Measurements from ENCODE around the gene CDH16.
A peak's percentile ranks its signal among the peaks of the same experiment; 100 is the strongest.
"Not testable (repeated sequence)": the region's sequence is repeated elsewhere in the genome, so short reads cannot be mapped to it uniquely, and the experiment has no call there.

The CDH16 gene, protein sequence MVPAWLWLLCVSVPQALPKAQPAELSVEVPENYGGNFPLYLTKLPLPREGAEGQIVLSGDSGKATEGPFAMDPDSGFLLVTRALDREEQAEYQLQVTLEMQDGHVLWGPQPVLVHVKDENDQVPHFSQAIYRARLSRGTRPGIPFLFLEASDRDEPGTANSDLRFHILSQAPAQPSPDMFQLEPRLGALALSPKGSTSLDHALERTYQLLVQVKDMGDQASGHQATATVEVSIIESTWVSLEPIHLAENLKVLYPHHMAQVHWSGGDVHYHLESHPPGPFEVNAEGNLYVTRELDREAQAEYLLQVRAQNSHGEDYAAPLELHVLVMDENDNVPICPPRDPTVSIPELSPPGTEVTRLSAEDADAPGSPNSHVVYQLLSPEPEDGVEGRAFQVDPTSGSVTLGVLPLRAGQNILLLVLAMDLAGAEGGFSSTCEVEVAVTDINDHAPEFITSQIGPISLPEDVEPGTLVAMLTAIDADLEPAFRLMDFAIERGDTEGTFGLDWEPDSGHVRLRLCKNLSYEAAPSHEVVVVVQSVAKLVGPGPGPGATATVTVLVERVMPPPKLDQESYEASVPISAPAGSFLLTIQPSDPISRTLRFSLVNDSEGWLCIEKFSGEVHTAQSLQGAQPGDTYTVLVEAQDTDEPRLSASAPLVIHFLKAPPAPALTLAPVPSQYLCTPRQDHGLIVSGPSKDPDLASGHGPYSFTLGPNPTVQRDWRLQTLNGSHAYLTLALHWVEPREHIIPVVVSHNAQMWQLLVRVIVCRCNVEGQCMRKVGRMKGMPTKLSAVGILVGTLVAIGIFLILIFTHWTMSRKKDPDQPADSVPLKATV

DNA sequence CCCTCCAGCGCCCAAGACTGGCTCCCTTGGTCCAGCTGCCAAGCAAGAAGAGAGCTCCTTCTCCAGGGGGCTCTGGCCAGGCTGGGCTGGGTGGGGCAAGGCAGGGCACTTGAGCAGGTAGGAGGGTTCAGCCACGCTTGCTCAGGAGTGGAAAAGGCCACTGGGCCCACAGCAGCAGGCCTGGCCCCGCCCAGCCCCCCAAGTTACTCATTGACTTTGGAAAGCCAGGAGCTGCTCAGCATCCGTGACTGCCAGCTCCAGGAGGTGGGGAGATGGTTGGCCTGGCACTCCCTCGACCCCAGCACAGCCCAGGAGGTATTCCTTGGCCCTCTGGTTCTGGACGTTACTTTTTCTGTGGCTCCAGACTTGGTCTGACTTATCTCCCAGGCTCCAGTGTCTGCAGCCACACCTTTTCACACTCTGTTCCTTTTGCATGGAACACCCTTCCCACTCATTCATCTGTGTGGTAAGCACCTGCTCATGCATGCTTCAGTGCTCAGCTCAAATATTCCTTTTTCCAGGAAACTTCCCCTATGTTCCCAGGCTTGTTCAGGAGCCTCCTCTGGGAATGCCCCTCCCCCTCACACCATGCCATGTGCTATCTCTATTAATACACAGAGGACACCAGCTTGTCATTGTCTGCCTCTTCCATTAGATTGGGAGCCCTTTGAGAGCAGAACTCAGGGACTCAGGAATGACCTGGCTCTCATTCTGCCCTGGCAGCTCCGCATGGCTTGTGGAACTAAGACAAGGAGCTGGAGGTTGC, at the start of gene CDH16:
Gene CDH16 (minus strand): TSS at position 83 of the 766 bp plus-strand sequence. CDS start 820 bp downstream, outside the sequence.
- no peak for DNase-seq (ENCODE audit: low spot score)
- no peak within 1 kb of the TSS for H3K27ac Mint-ChIP-seq
- no peaks in the 10 kb centered on the region for H3K36me3 Mint-ChIP-seq (ENCODE audit: low read depth)
- no peak within 1 kb of the TSS for H3K4me3 Mint-ChIP-seq
- H3K9me3 Mint-ChIP-seq, result no peaks in the 10 kb centered on the region
- peaks cover 2% of the 10 kb centered on the region for H3K4me1 Mint-ChIP-seq (ENCODE audit: low read depth)
- H3K27me3 Mint-ChIP-seq (ENCODE audit: low read depth), result peaks cover 21% of the 10 kb centered on the region

DNA sequence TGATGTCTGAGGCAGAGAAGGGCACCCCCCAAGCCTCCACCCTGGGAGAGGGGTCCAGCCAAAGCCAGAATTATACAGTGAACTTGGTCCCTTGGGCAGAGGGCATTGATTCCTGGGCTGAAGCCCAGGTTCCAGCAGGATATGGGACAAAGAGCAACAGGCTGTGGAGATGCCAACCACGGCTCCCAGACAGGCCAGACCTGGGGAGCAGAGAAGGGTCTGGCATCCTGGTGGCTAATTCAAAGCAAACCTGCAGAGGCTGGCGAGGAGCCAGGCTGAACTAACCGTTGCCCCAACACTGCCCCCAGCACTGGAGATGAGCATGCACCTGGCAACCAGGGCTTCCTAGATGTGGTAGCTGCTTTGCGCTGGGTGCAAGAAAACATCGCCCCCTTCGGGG, 45.4 kb upstream of the CDH16 start:
- Mint-ChIP-seq H3K27me3 (ENCODE audit: low read depth) (no peaks in the 10 kb centered on the region), H3K4me3 (no peak overlapping the region), H3K9me3 (no peaks in the 10 kb centered on the region), H3K4me1 (ENCODE audit: low read depth) (peaks cover 13% of the 10 kb centered on the region), H3K36me3 (ENCODE audit: low read depth) (no peaks in the 10 kb centered on the region), H3K27ac (no peak overlapping the region)
- DNase-seq (ENCODE audit: low spot score), result no peak

GRCh38 chr16:66961914-66962313, 43.2 kb upstream of the CDH16 start:
- Mint-ChIP-seq H3K4me3 (peak overlapping the region; percentile 82), H3K27ac (peak overlapping the region; percentile 76), H3K36me3 (ENCODE audit: low read depth) (no peaks in the 10 kb centered on the region), H3K4me1 (ENCODE audit: low read depth) (peaks cover 25% of the 10 kb centered on the region), H3K9me3 (no peaks in the 10 kb centered on the region), H3K27me3 (ENCODE audit: low read depth) (no peaks in the 10 kb centered on the region)
- no peak for DNase-seq (ENCODE audit: low spot score)

DNA sequence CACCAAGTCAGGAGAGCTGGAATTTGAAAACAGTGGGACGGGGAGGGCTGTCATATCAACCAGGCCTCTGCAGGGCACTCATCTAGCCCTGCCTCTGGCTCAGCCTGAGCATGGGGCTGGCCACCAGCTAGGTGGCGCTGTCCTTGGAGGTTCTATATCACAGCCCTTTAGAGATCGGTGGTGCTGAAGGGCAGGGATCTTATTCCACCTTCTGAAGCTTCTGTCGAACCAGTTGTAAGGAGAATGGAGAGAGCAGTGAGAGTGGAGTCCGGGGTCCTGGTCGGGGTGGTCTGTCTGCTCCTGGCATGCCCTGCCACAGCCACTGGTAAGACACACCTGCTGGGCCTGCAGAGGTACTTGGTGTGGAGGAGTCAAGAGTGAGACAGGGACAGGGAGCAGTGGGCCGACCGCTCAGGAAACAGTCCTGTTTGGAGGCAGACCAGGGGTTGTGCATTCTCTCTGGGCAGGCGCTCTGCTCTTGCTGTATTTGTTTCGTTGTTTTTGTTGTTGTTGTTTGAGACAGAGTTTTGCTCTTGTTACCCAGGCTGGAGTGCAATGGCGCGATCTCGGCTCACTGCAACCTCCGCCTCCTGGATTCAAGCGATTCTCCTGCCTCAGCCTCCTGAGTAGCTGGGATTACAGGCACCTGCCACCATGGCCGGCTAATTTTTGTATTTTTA, 42.5 kb upstream of the CDH16 start, which contains the start of gene CES3:
Gene CES3 (plus strand): TSS at position 202 of the 680 bp plus-strand sequence. CDS start 42 bp downstream, at position 244.
- Mint-ChIP-seq H3K27me3 (ENCODE audit: low read depth) (no peaks in the 10 kb centered on the region), H3K27ac (peak within 1 kb of the TSS; percentile 76), H3K9me3 (no peaks in the 10 kb centered on the region), H3K4me3 (peak within 1 kb of the TSS; percentile 82), H3K4me1 (ENCODE audit: low read depth) (peaks cover 25% of the 10 kb centered on the region), H3K36me3 (ENCODE audit: low read depth) (no peaks in the 10 kb centered on the region)
- peak; percentile 70 for DNase-seq (ENCODE audit: low spot score)

- no peak overlapping the region for H3K27ac Mint-ChIP-seq
- peaks cover 25% of the 10 kb centered on the region for H3K4me1 Mint-ChIP-seq (ENCODE audit: low read depth)
- H3K27me3 Mint-ChIP-seq (ENCODE audit: low read depth), result no peaks in the 10 kb centered on the region
- H3K36me3 Mint-ChIP-seq (ENCODE audit: low read depth), result no peaks in the 10 kb centered on the region
- H3K9me3 Mint-ChIP-seq, result no peaks in the 10 kb centered on the region
- H3K4me3 Mint-ChIP-seq, result no peak overlapping the region
- no peak for DNase-seq (ENCODE audit: low spot score)
These were observed 41.6 kb upstream of the CDH16 start for GRCh38 chr16:66960270-66960669.

DNA sequence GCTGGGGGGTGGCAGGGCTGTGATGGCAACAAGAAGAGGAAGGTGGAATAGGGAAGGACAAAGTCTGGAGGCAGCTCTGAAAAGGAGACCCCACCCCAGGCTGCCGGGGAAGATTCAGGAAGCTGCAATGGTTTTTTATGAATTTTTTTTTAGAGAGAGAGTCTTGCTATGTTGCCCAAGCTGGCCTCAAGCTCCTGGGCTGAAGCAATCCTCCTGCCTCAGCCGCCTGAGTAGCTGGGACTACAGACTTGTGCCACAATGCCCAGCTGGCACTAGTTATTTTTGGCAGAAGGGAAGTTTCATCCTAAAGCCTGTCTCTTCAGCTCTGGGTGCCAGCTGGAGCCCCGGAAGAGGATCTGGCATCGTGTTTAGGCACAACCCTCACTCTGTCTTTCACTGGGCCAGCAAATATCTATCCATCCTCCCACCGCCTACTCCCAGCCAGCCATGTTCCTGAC, 41.0 kb upstream of the CDH16 start:
- Mint-ChIP-seq H3K27ac (no peak overlapping the region), H3K4me3 (no peak overlapping the region), H3K27me3 (ENCODE audit: low read depth) (no peaks in the 10 kb centered on the region), H3K9me3 (no peaks in the 10 kb centered on the region), H3K36me3 (ENCODE audit: low read depth) (no peaks in the 10 kb centered on the region), H3K4me1 (ENCODE audit: low read depth) (peaks cover 25% of the 10 kb centered on the region)
- no peak for DNase-seq (ENCODE audit: low spot score)

DNA sequence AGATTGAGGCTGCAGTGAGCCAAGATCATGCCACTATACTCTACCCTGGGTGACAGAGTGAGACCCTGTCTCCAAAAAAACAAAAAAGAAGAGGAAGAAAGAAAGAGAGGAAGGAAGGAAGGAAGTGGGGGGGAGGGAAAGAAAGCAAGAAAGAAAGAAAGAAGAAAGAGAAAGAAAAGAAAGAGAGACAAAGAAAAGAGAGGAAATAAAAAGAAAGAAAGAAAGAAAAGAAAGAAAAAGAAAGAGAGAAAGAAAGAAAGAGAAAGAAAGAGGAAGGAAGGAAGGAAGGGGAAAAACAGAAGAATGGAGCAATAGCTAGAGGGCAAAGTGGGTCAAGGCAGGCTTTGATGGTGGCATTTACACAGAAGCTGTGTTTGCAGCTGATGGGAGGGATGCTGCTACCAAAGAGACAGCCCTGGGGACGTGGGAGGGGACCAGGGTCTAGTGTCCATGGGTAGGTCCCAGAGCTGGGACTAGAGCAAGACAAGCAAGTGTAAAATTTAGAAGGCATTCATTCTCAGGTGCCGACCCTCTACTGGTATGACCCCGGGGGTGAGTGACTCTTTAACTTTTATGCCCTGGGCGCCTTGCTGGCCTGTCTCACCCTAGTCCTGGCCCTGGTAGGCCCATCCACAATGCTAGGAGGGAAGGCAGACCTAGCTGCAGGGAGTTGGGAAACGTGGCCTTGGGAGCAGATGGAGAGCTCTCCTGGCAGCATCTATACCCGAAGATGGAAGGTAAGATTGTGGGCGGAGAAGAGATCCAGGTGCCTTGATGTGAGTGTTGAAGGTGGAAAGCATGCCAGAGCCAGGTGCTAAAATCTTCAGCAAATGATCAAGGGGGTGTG, 40.4 kb upstream of the CDH16 start:
- peaks cover 25% of the 10 kb centered on the region for H3K4me1 Mint-ChIP-seq (ENCODE audit: low read depth)
- H3K9me3 Mint-ChIP-seq, result no peaks in the 10 kb centered on the region
- H3K4me3 Mint-ChIP-seq, result no peak overlapping the region
- H3K27me3 Mint-ChIP-seq (ENCODE audit: low read depth), result no peaks in the 10 kb centered on the region
- H3K27ac Mint-ChIP-seq, result peak overlapping the region; percentile 53
- no peak for DNase-seq (ENCODE audit: low spot score)
- H3K36me3 Mint-ChIP-seq (ENCODE audit: low read depth), result no peaks in the 10 kb centered on the region

- Mint-ChIP-seq H3K27me3 (ENCODE audit: low read depth) (peaks cover 15% of the 10 kb centered on the region), H3K4me1 (ENCODE audit: low read depth) (peaks cover 19% of the 10 kb centered on the region)
- H3K4me3 Mint-ChIP-seq; H3K36me3 Mint-ChIP-seq (ENCODE audit: low read depth); H3K27ac Mint-ChIP-seq; H3K9me3 Mint-ChIP-seq; DNase-seq (ENCODE audit: low spot score): not testable (repeated sequence)
These were observed 37.4 kb upstream of the CDH16 start for GRCh38 chr16:66956154-66956457.

DNA sequence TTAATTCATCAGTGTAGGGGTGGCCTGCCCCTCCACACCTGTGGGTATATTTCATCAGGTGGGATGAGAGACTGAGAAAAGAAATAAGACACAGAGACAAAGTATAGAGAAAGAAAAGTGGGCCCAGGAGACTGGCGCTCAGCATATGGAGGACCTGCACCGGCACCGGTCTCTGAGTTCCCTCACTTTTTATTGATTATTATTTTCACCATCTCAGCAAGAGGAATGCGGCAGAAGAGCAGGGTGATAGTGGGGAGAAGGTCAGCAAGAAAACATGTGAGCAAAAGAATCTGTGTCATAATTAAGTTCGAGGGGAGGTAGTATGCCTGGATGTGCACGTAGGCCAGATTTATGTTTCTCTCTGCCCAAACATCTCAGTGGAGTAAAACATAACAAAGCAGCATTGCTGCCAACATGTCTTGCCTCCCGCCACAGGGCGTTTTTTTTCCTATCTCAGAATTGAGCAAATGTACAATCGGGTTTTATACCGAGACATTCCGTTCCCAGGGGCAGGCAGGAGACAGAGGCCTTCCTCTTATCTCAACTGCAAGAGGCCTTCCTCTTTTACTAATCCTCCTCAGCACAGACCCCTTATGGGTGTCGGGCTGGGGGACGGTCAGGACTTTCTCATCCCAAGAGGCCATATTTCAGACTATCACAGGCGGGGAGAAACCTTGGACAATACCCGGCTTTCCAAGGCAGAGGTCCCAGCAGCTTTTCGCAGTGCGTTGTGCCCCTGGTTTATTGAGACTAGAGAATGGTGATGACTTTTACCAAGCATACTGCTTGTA, 36.9 kb upstream of the CDH16 start:
- peaks cover 19% of the 10 kb centered on the region for H3K27me3 Mint-ChIP-seq (ENCODE audit: low read depth)
- not testable (repeated sequence) for H3K27ac Mint-ChIP-seq

DNA sequence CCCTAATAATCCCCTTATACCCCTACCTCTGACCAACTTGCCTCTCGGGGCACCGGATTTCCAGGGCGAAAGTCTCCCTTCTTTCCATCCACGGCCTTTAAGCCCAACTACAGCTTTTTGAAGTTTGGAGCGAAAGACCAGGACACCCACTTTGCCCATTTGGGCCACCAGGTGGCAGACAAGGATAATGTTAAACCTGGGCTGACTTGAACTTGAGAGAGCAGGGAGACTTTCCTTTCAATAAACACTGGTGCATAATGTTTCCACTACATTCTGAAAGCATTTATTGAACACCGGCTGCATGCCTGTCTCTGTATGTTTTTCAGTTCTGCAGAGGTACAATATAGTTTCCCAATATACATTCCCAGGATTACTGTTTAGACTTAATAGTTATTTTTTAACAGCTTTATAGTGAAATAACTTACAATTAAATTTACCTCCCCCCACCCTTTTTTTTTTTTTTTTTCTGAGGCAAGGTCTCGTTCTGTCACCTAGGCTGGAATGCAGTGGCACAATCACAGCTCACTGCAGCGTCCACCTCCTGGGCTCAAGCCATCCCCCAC, 35.5 kb upstream of the CDH16 start:
- Mint-ChIP-seq H3K4me1 (ENCODE audit: low read depth) (peaks cover 20% of the 10 kb centered on the region), H3K36me3 (ENCODE audit: low read depth) (no peaks in the 10 kb centered on the region), H3K9me3 (peaks cover 9% of the 10 kb centered on the region), H3K27ac (no peak overlapping the region), H3K4me3 (no peak overlapping the region), H3K27me3 (ENCODE audit: low read depth) (peaks cover 31% of the 10 kb centered on the region)
- DNase-seq (ENCODE audit: low spot score), result peak; percentile 67

More for the DNA sequence above, 36.9 kb upstream of the CDH16 start:
- peaks cover 17% of the 10 kb centered on the region for H3K4me1 Mint-ChIP-seq (ENCODE audit: low read depth)
- not testable (repeated sequence) for H3K4me3 Mint-ChIP-seq; DNase-seq (ENCODE audit: low spot score); H3K9me3 Mint-ChIP-seq; H3K36me3 Mint-ChIP-seq (ENCODE audit: low read depth)

DNA sequence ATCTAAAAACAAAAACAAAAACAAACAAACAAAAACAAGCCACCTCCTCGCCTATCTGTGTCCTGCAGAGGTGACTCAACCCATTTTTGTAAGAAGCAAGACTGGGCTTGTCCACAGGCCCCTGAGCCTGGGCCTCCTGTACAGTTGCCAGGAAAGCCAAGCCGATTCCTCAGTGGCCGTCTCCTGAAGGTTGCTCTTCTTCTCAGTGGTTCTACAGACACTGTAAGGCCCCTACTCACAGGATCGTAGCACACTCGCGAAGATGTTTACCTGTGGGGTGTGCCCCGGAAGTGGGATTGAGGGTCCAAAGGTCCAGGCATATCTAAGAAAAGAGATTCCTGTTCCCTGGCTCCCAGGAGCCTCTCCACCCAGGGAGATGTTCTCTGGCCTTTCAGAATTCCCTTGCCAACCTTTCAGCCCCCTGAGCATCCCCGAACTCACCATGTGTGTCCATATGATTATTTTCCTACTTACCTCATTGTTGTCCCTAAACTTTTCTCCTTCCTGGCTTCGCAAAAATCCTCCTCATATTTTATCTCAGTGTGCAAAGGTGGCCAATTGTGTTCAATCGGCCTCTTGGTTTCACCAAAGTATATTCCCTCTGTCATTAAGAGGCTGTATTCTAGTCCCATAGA, 34.9 kb upstream of the CDH16 start:
- no peak overlapping the region for H3K27ac Mint-ChIP-seq
- no peaks in the 10 kb centered on the region for H3K36me3 Mint-ChIP-seq (ENCODE audit: low read depth)
- no peak for DNase-seq (ENCODE audit: low spot score)
- H3K9me3 Mint-ChIP-seq, result peaks cover 9% of the 10 kb centered on the region
- peaks cover 17% of the 10 kb centered on the region for H3K4me1 Mint-ChIP-seq (ENCODE audit: low read depth)
- peaks cover 37% of the 10 kb centered on the region for H3K27me3 Mint-ChIP-seq (ENCODE audit: low read depth)
- H3K4me3 Mint-ChIP-seq, result no peak overlapping the region

All from T-helper 2 cell treated with Interferon-gamma antibody and Interleukin-4, amounts not matched to agents 5 μg/mL and 100 μg/mL, for 36 hours (primary cell).